Measurements from ENCODE around the gene NAA30.

The NAA30 gene

GRCh38 chr14:57408037-57408436, 17.7 kb downstream of the NAA30 start:
- Histone ChIP-seq H3K27ac (replicated peaks) (no peak overlapping the region), H3K4me3 (replicated peaks; ENCODE audit: insufficient read depth, low read length) (no peak overlapping the region), H3K27me3 (ENCODE audit: insufficient read depth, poor library complexity, severe bottlenecking) (no peaks in the 10 kb centered on the region)
- DNase-seq (ENCODE audit: low read depth in 1 of 2, low spot score in 1 of 2): no peak
- no peak for TF ChIP-seq POLR2AphosphoS5 (IDR thresholded peaks at IDR 0.05; ENCODE audit: low read depth)
- TF ChIP-seq REST (IDR thresholded peaks at IDR 0.05; ENCODE audit: insufficient replicate concordance, low read depth): no peak
- TF ChIP-seq SPI1 (IDR thresholded peaks at IDR 0.05; ENCODE audit: borderline replicate concordance, low read depth): no peak
- no peak for TF ChIP-seq GABPA (IDR thresholded peaks at IDR 0.05; ENCODE audit: low read depth)
- TF ChIP-seq CTCF (IDR thresholded peaks at IDR 0.05; ENCODE audit: insufficient read depth, low read length): no peak

- TF ChIP-seq REST (IDR thresholded peaks at IDR 0.05; ENCODE audit: insufficient replicate concordance, low read depth): no peak
- TF ChIP-seq CTCF (IDR thresholded peaks at IDR 0.05; ENCODE audit: insufficient read depth, low read length): no peak
- no peak for TF ChIP-seq POLR2AphosphoS5 (IDR thresholded peaks at IDR 0.05; ENCODE audit: low read depth)
- no peak for TF ChIP-seq SPI1 (IDR thresholded peaks at IDR 0.05; ENCODE audit: borderline replicate concordance, low read depth)
- no peak for TF ChIP-seq GABPA (IDR thresholded peaks at IDR 0.05; ENCODE audit: low read depth)
- H3K27ac ChIP-seq (replicated peaks): no peak overlapping the region
- no peak overlapping the region for H3K4me3 ChIP-seq (replicated peaks; ENCODE audit: insufficient read depth, low read length)
- DNase-seq (ENCODE audit: low read depth in 1 of 2, low spot score in 1 of 2): no peak
- H3K27me3 ChIP-seq (ENCODE audit: insufficient read depth, poor library complexity, severe bottlenecking): no peaks in the 10 kb centered on the region
Observed at GRCh38 chr14:57408634-57409033, 18.2 kb downstream of the NAA30 start.

- DNase-seq (ENCODE audit: low read depth in 1 of 2, low spot score in 1 of 2): no peak
- Histone ChIP-seq H3K4me3 (replicated peaks; ENCODE audit: insufficient read depth, low read length) (no peak overlapping the region), H3K27me3 (ENCODE audit: insufficient read depth, poor library complexity, severe bottlenecking) (no peaks in the 10 kb centered on the region), H3K27ac (replicated peaks) (no peak overlapping the region)
- no peak for TF ChIP-seq REST (IDR thresholded peaks at IDR 0.05; ENCODE audit: insufficient replicate concordance, low read depth)
- TF ChIP-seq SPI1 (IDR thresholded peaks at IDR 0.05; ENCODE audit: borderline replicate concordance, low read depth): no peak
- TF ChIP-seq POLR2AphosphoS5 (IDR thresholded peaks at IDR 0.05; ENCODE audit: low read depth): no peak
- no peak for TF ChIP-seq CTCF (IDR thresholded peaks at IDR 0.05; ENCODE audit: insufficient read depth, low read length)
- no peak for TF ChIP-seq GABPA (IDR thresholded peaks at IDR 0.05; ENCODE audit: low read depth)
Observed at GRCh38 chr14:57412341-57412740, 22.0 kb downstream of the NAA30 start.
